Sigmoid colon (tissue), 7 donors: ENCODE results near the gene CAPN10. TPM values are rescaled to one million over a fixed set of nuclear protein-coding genes. Genes with fewer than 3 reads are reported as not detected.

Experiments used
- DNase-seq: peaks from one replicate; pipeline ENCODE4 v3.0.0-alpha.2; 2019
- H3K27ac ChIP-seq, 4 donors: fragments of 200-600 bp; sonication (generic); one replicate each; pipeline ENCODE4 v1.5.1; 2016 to 2019; ENCODE audit warnings: mild to moderate bottlenecking in 1 of 4
- H3K27me3 ChIP-seq, 3 donors: fragments of 200-600 bp; sonication (generic); one replicate each; pipeline ENCODE4 v1.5.1; 2019; ENCODE audit warnings: mild to moderate bottlenecking in 1 of 3
- H3K36me3 ChIP-seq, 4 donors: fragments of 200-600 bp; sonication (generic); one replicate each; pipeline ENCODE4 v1.5.1; 2016 to 2019
- H3K4me1 ChIP-seq, 4 donors: fragments of 200-600 bp; sonication (generic); one replicate each; pipeline ENCODE4 v1.5.1; 2017 to 2019
- H3K4me3 ChIP-seq, 4 donors: fragments of 200-600 bp; sonication (generic); one replicate each; pipeline ENCODE4 v1.5.1; 2017 to 2019; ENCODE audit warnings: mild to moderate bottlenecking in 2 of 4, moderate library complexity in 1 of 4
- H3K9me3 ChIP-seq, 4 donors: fragments of 200-600 bp in 3 of 4; sonication (generic) in 3 of 4; one replicate each; pipeline versions ENCODE4 v1.5.1 to v1.6.1; 2013 to 2019
- EP300 ChIP-seq, 4 donors: sonication (generic); formaldehyde crosslinking; IDR thresholded peaks; one replicate each; pipeline ENCODE4 v1.6.1; 2017; ENCODE audit warnings: antibody characterized with exemption in 4 of 4
- POLR2A ChIP-seq, 2 donors: fragments of 450-650 bp; IDR thresholded peaks; one replicate each; pipeline ENCODE4 v1.6.1; 2016; ENCODE audit warnings: antibody characterized with exemption in 2 of 2, mild to moderate bottlenecking in 2 of 2, moderate library complexity in 2 of 2
- POLR2AphosphoS5 ChIP-seq, 4 donors: sonication (generic); formaldehyde crosslinking; IDR thresholded peaks; one replicate each; pipeline ENCODE4 v1.6.1; 2017; ENCODE audit warnings: antibody characterized with exemption in 4 of 4
- WGBS, 2 donors: extraction: QIAGEN DNeasy Blood & Tissue Kit; methylation state at CpG; one replicate each; pipeline ENCODE4 v1.1.7; 2013; 5-methylcytosine and 5-hydroxymethylcytosine counted together
- intact Hi-C: fragments of 100-400 bp; cut with DNase I; formaldehyde crosslinking; loops from one replicate; pipeline ENCODE4 v1.15.1; 2023
- polyA plus RNA-seq, 3 donors: library from polyadenylated mRNA; stranded (reverse); fragments of 200-250 nt; gene quantifications; one replicate each; pipeline ENCODE4 v1.2.3, GENCODE V29; 2013
- total RNA-seq, 4 donors: library from RNA; depleted of rRNA; stranded (reverse); fragments of >200 nt; gene quantifications; one replicate each; pipeline ENCODE4 v1.1.0, GENCODE V29; 2016
- TF ChIP-seq, protein P1 (sequence below), 4 experiments: fragments of 450-650 bp in 3 of 4; fragments of 200-600 bp in 1 of 4; IDR thresholded peaks; one replicate each; pipeline ENCODE4 v1.5.1; 2016 to 2019; ENCODE audit warnings: antibody characterized with exemption in 4 of 4, mild to moderate bottlenecking in 3 of 4, moderate library complexity in 2 of 4
- donor health status: healthy with polysubstance abuse.
- donor health status: Bipolar disorder and iron deficiency.
- donor health status: healthy.

CAPN10 gene
- total and polyA plus RNA-seq, 7 donors, result 10.5 to 33.0 (median 16.4) TPM

DNA sequence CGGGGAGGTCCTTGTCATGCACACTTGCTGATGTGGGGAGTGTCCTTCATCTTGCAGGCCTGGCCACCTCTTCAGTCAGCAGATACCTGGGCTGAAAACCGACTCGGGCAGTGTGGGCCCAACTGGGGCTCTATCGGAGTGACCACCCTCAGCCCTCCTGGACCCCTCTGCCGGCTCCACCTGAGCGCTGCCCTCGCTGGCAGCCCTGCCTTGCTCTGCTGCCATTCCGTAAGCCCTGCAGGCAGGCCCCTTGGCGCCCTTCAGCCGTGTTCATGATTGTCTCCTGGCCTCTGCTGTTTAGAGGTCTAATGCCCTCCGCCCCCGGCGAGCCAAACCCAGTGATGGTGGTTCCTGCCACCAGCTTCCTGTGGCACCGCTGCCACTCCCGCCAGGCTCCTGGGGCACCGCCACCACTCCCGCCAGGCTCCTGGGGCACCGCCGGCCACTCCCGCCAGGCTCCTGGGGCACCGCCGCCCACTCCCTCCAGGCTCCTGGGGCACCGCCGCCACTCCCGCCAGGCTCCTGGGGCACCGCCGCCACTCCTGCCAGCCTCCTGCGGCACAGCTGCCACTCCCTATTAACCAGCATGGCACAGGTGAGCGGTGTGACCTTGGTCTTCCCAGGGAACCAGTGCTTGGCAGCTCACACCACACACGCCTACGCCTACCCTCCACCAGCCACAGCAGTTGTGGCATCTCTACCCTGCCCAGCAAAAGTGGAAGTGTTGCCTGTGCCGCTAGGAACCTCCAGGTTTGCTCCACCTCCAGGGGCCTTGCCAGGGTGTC, 15.9 kb downstream of the CAPN10 start:
- WGBS, 2 donors, result 87 to 90% methylated on average over 32 of the region's 32 CpGs
- no peak for TF ChIP-seq EP300 (IDR thresholded peaks at IDR 0.05)
- no peak for TF ChIP-seq POLR2A (IDR thresholded peaks at IDR 0.05)
- no peak for TF ChIP-seq POLR2AphosphoS5 (IDR thresholded peaks at IDR 0.05)
- TF ChIP-seq, protein P1, sequence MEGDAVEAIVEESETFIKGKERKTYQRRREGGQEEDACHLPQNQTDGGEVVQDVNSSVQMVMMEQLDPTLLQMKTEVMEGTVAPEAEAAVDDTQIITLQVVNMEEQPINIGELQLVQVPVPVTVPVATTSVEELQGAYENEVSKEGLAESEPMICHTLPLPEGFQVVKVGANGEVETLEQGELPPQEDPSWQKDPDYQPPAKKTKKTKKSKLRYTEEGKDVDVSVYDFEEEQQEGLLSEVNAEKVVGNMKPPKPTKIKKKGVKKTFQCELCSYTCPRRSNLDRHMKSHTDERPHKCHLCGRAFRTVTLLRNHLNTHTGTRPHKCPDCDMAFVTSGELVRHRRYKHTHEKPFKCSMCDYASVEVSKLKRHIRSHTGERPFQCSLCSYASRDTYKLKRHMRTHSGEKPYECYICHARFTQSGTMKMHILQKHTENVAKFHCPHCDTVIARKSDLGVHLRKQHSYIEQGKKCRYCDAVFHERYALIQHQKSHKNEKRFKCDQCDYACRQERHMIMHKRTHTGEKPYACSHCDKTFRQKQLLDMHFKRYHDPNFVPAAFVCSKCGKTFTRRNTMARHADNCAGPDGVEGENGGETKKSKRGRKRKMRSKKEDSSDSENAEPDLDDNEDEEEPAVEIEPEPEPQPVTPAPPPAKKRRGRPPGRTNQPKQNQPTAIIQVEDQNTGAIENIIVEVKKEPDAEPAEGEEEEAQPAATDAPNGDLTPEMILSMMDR (IDR thresholded peaks at IDR 0.05), result no peak
- Histone ChIP-seq H3K36me3 (peaks cover 0 to 24% (median 14%) of the 10 kb centered on the region in 4 donors), H3K4me1 (peaks cover 0 to 14% (median 4%) of the 10 kb centered on the region in 4 donors), H3K27ac (no peak overlapping the region), H3K4me3 (no peak overlapping the region), H3K27me3 (no peaks in the 10 kb centered on the region), H3K9me3 (no peaks in the 10 kb centered on the region)
- intact Hi-C loops, result no loop called here
- DNase-seq, result peak; percentile 48

- no peak overlapping the region for H3K4me3 ChIP-seq
- peaks cover 0 to 8% (median 3%) of the 10 kb centered on the region in 4 donors for H3K4me1 ChIP-seq
- peaks cover 0 to 17% (median 11%) of the 10 kb centered on the region in 4 donors for H3K36me3 ChIP-seq
- H3K27ac ChIP-seq, result no peak overlapping the region
- no peaks in the 10 kb centered on the region for H3K9me3 ChIP-seq
- no peak for TF ChIP-seq POLR2A (IDR thresholded peaks at IDR 0.05)
- no peak for TF ChIP-seq POLR2AphosphoS5 (IDR thresholded peaks at IDR 0.05)
- TF ChIP-seq, protein P1 (IDR thresholded peaks at IDR 0.05), result no peak
- no peak for TF ChIP-seq EP300 (IDR thresholded peaks at IDR 0.05)
- H3K27me3 ChIP-seq, result no peaks in the 10 kb centered on the region
- WGBS, 2 donors, result 81 to 87% methylated on average over 22 of the region's 22 CpGs
- intact Hi-C loops, result no loop called here
- DNase-seq, result peak; percentile 56
Observed at GRCh38 chr2:240603081-240603835, 16.7 kb downstream of the CAPN10 start.

GRCh38 chr2:240603846-240604245, 17.3 kb downstream of the CAPN10 start:
- Histone ChIP-seq H3K4me1 (peaks cover 0 to 2% (median under 1%) of the 10 kb centered on the region in 4 donors), H3K9me3 (no peaks in the 10 kb centered on the region), H3K27ac (no peak overlapping the region), H3K36me3 (peaks cover 0 to 11% (median 5%) of the 10 kb centered on the region in 4 donors), H3K4me3 (no peak overlapping the region), H3K27me3 (no peaks in the 10 kb centered on the region)
- 82 to 88% methylated on average over 10 of the region's 10 CpGs for WGBS, 2 donors
- no peak for TF ChIP-seq POLR2AphosphoS5 (IDR thresholded peaks at IDR 0.05)
- no peak for TF ChIP-seq EP300 (IDR thresholded peaks at IDR 0.05)
- TF ChIP-seq POLR2A (IDR thresholded peaks at IDR 0.05), result no peak
- TF ChIP-seq, protein P1 (IDR thresholded peaks at IDR 0.05), result no peak
- DNase-seq, result peak; percentile 54
- intact Hi-C loops, result no loop called here

GRCh38 chr2:240604291-240604938, 17.9 kb downstream of the CAPN10 start:
- intact Hi-C loops, result no loop called here
- Histone ChIP-seq H3K27ac (no peak overlapping the region), H3K27me3 (no peaks in the 10 kb centered on the region), H3K36me3 (peaks cover 0 to 6% (median 1%) of the 10 kb centered on the region in 4 donors), H3K4me3 (no peak overlapping the region), H3K4me1 (no peaks in the 10 kb centered on the region), H3K9me3 (no peaks in the 10 kb centered on the region)
- WGBS, 2 donors, result 26 to 55% methylated on average over 11 of the region's 11 CpGs
- TF ChIP-seq, protein P1 (IDR thresholded peaks at IDR 0.05), result peak in 3 of 4 experiments; percentile 32 to 59 (median 32)
- no peak for TF ChIP-seq POLR2A (IDR thresholded peaks at IDR 0.05)
- peak; percentile 88 for DNase-seq
